Neural progenitor cell (in vitro differentiated cells): ENCODE results near the gene HTR6.

Source experiments
- EZH2 ChIP-seq: fragments of 200-600 bp; sonication (generic); IDR thresholded peaks from 2 replicates; pipeline ENCODE4 v1.6.1; 2017; ENCODE audit warnings: antibody characterized with exemption, mild to moderate bottlenecking, moderate library complexity
- EZH2phosphoT487 ChIP-seq: fragments of 200-600 bp; sonication (generic); IDR thresholded peaks from 2 replicates; pipeline ENCODE4 v1.6.1; 2017; ENCODE audit warnings: antibody characterized with exemption
- TF ChIP-seq, protein P1 (sequence below): fragments of 200-600 bp; sonication (generic); IDR thresholded peaks from 2 replicates; pipeline ENCODE4 v1.5.1; 2017; ENCODE audit warnings: antibody characterized with exemption, mild to moderate bottlenecking

DNA sequence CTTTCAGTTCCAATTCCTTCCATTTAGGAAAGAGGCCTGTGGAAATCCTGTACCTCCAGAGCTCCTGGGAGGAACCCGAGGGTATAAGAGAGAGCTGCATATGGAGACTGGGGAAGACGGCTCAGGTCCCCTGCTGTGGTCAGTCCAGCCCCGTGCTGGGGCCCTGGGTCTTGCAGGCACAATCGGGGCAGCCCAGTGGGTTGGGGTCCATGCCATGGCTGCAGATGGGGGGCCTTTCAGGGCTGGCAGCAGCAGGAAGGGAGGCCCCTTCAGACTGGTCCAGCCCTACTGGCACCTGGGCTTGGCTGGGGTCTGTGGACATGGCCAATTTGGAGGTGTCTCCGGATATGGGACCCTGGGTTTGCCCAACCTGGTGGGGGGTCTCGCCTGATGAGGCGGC lies 18.2 kb downstream of the HTR6 start:
- TF ChIP-seq, protein P1, sequence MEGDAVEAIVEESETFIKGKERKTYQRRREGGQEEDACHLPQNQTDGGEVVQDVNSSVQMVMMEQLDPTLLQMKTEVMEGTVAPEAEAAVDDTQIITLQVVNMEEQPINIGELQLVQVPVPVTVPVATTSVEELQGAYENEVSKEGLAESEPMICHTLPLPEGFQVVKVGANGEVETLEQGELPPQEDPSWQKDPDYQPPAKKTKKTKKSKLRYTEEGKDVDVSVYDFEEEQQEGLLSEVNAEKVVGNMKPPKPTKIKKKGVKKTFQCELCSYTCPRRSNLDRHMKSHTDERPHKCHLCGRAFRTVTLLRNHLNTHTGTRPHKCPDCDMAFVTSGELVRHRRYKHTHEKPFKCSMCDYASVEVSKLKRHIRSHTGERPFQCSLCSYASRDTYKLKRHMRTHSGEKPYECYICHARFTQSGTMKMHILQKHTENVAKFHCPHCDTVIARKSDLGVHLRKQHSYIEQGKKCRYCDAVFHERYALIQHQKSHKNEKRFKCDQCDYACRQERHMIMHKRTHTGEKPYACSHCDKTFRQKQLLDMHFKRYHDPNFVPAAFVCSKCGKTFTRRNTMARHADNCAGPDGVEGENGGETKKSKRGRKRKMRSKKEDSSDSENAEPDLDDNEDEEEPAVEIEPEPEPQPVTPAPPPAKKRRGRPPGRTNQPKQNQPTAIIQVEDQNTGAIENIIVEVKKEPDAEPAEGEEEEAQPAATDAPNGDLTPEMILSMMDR, result no peak
- TF ChIP-seq EZH2, result no peak
- no peak for TF ChIP-seq EZH2phosphoT487
